ENCODE measurements around the gene FGFR2.

The FGFR2 gene

GRCh38 chr10:121551210-121551885, 46.9 kb downstream of the FGFR2 start:
- no peak for DNase-seq

- no peak for DNase-seq
These were observed 53.9 kb downstream of the FGFR2 start for GRCh38 chr10:121544301-121544869.

DNA sequence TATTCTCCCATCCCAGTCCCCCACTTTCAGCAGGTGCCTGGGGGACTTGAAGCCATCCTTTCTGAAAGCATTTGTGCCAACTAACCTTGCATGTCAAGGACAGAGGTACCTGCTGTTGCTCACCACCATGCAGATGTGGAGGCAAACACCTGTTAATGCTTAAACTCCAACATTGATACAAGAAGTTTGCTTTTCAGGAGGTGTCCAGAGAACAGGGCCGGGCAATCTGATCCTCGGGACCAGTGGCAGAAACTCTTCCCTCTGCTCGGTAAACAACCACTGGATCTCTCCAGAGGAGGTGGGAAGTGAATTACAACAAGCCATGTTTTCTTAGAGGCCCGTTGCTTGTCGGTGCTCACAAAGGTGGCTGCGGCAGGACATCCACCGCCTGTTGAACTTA, 54.7 kb downstream of the FGFR2 start:
- DNase-seq, result no peak

GRCh38 chr10:121541450-121542120, 56.7 kb downstream of the FGFR2 start:
- no peak for DNase-seq

DNA sequence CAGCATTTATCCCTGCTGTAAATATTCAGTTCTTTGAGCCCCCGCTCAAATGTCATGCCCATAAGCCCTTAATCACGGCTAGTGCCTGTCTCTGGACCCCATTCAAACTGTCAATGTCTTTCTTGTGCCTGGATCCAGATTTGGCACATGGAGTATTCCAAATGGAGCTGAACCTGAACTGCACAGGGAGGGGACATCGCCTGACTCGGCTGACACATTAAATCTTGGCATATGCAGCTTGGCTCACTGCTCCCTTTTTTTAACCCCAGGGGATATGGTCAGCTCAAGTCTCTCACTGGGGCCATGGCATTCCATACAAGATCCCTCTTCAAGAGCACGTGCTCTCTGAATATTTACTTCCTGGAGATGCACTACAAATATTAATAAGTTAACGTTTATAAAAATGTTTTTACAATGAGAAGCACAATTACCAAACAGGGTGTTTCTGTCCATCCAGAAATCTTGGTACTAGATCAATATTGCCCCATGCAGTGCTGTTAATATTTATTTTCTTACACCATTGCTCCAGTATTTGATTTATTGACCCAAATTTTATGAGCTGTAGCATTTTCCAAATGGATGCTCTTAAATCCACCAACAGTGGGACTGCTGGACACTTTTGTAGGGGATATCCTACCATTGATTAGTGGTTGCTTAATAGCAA, 57.4 kb downstream of the FGFR2 start:
- DNase-seq, result no peak

- no peak for DNase-seq
These were observed 58.5 kb downstream of the FGFR2 start for GRCh38 chr10:121539786-121540185.

GRCh38 chr10:121536310-121536913, 61.8 kb downstream of the FGFR2 start:
- DNase-seq, result no peak

DNA sequence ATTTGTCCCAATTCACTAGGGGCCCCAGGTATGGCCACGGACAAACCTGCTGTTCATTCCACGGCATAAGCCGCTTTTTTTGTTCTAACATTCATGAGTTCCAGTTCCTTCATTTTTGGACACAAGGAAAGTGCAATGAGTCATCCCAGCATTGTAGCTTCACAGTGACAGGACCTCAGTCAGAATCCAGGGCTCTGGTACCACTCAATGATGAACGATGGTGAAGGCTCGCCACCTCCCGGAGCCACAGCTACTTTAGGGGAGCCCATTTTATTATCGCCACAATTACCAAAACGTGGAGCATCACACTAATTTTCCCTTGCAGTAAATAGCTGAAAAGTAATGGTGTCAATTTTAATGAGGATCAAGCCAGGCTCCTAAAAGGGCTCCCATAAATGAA, 62.9 kb downstream of the FGFR2 start:
- no peak for DNase-seq

DNA sequence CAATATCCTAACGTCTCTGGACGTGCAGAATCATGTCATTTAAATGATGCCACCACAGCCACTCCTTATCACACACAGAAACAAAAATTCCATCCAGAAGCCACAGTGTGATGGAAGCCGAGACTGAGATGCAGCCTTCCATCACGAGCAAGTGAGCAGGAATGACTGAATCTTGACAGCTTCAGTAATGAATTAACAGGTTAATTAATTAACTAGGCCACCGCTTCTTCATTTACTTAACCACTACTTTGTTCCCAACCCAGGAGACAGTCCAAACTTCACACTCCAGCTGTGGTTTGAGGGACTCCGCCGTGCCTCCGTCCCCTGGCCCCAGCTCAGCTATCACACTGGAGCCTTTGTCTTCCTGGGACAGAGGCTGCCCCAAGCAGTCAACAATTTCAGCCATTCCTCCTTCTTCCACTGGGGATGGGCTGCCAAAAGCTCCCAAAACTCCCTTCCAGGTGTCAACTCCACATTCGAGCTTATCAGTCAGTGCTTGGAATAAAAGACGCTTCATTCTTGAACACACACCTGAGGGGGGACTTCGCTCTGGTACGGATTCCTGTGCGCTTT, 65.9 kb downstream of the FGFR2 start:
- no peak for DNase-seq

GRCh38 chr10:121531830-121532178, 66.4 kb downstream of the FGFR2 start:
- no peak for DNase-seq

DNA sequence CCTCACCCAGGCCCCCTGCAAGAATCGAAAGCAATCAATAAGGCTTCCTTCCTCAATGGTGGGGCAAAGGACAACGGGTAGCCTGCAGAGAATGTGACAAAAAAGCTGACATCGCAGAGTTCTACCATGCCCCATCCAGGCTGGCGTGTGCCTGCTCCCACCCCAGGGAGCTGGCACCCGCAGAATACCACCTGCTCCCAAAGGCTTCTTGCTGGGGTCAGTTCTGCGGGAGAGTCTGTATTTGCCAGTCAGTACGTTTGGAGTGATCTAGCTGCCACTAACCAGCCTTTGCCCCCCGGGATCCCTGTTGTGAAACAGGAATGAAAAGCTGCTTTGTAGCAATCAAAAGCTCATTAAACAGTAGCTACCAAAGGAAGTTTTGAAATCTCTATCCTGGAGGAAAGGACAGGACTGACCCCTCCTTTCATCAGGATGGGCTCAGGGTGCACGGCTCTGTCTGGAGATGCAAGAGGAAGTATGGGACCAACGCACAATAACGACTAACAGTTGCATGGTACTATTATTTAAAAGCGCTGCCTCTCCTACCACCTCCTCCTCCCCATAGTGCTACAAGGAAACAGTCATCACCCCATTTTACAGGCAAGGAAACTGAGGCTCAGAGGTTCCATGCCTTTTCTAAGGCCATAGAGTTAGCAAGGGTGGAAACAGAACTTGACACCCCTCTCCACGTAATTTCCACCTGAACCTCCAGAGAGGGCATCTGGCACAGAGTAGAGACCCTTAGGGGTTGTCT, 67.0 kb downstream of the FGFR2 start:
- no peak for DNase-seq

DNA sequence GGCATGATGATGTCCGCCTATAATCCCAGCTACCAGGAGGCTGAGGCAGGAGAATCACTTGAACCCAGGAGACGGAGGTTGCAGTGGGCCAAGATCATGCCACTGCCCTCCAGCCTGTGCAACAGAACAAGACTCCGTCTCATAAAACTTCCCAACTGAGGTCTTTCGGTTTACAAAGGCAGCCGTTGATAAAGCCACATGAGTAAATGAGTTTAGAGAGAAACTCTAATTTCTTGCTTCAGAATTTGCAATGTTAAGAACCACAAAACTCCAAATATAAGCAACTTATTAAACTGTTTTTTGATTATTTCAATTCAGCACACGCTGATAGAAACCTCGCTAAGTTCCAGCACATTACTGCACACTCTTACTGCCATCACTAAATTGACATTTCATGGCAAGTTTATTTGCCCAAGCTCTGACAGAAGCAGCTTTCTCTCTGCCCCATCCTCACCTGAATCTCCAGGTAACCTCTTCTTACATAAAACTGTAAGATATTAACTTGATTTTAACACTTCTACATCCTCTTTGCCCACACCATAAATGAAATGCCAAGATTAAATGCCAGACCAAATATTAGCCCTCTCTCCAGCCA, 67.7 kb downstream of the FGFR2 start:
- DNase-seq, result no peak

DNA sequence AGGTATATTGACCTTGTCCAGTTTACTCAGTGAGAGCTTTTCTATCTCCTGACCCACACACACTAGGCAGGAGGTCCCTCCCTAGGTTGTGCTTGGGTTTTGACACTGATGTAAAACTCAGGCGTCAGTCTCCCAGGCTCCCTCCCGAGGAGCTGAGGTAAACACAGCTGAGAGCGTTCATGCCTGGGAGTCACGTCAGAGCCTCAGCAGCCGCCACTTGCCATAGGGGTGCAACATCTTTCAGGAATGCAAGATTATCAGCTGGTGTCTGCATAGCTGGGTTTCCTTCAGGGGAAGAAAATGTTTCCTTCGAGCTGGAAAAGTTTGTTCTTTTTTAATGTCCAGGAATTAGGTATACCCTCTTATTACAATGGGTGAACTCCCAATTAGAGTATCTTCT, 70.6 kb downstream of the FGFR2 start:
- no peak for DNase-seq

GRCh38 chr10:121526801-121527221, 71.4 kb downstream of the FGFR2 start:
- no peak for DNase-seq

- no peak for DNase-seq
These were observed 72.0 kb downstream of the FGFR2 start for GRCh38 chr10:121526135-121526790.

DNA sequence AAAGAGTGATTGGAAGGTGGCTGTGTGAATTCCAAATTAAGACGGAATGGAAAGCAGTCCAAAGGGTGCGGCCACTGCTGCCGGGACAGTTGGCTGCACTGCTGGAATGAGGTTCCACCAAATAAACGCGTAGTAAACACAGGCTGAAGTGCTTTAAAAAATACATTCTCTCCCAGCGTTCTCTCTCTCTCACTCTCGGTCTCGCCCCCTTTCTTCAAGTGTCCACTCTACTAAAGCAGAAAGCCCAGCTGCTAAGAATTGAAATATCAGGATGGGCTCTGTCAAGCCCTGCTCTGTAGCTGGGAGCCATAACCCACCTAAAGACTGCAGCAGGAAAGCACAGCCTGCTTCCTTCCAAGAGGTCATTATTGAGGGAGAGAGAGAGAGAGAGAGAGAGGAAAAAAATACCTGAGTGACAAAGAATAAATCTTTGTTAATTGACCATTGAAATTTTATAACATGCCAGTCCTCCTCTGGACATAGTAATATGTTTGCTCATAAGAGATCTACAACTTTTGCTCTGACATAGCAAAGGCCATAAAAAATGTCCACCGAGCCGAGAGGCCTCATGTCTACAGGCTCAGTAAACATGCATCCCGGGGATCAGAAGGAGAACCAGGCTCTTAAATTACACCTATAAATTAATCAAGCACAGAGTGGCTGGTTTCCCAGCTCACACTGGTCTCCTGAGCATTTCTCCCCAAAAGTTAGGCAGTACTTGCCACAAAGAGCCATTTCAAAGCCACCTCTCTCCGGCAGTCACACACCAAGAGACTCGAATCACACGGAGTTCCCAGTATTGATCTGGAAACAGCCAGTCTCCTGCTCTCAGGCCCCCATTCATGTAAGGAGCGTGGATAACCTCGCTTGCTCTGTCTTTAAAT, 72.8 kb downstream of the FGFR2 start:
- no peak for DNase-seq

DNA sequence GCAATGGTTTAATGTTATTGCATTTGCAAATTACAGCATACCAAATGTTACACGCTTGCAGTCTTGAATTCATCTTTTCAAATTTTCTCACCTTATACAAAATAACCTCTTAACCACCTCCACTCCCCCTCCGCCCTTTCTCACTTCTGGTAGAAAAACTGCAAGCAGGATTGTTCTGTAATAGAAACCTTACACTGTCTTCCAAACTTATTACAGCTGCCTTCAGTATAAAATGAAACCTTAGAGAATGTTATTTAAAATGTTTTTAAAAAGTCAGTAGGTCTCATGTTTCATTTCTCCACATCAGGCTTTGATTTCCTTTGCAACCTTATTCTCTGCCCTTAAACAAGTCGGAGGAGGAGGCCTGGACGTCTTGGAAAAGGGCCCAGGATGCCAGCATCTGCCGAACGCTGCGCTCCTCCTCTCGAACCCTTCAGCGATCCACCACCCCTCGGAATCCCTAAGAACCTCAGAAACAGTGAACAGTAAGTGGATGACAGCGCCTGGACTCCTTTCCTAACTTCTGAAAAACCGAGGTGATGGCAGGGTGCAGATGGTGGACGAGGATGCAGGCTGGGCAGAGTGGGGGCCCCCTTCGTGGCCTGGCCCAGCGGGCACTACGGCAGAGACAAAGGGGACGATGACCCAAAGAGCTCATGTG, 74.0 kb downstream of the FGFR2 start:
- no peak for DNase-seq

GRCh38 chr10:121522831-121523230, 75.4 kb downstream of the FGFR2 start:
- DNase-seq, result no peak

- no peak for DNase-seq
These were observed 76.3 kb downstream of the FGFR2 start for GRCh38 chr10:121521794-121522556.
